Endothelial cell of umbilical vein (primary cell): Measurements from ENCODE around the gene TMEM181. TPM values are rescaled to one million over a fixed set of nuclear protein-coding genes. Genes with fewer than 3 reads are reported as not detected.
"Not testable (repeated sequence)": the region's sequence is repeated elsewhere in the genome, so short reads cannot be mapped to it uniquely, and the experiment has no call there.

Source experiments
- BruUV-seq: library from RNA; stranded (reverse); fragments of 400-500 nt; replicated peaks from 2 replicates; lab custom pipeline; 2021; lab: Mats Ljungman, UMichigan
- CTCF ChIA-PET: fragments of 300-600, 350-600 bp; sonication (Branson Sonifier 250); formaldehyde crosslinking; loops from one replicate; lab custom pipeline; 2021; ENCODE audit warnings: antibody characterized with exemption, inconsistent platforms; lab: Charles Lee
- POLR2A ChIA-PET: fragments of 300-600, 350-600 bp; sonication (Branson Sonifier 250); formaldehyde crosslinking; loops from one replicate; lab custom pipeline; 2021; ENCODE audit warnings: antibody characterized with exemption, inconsistent platforms; lab: Charles Lee
- DNase-seq: peaks from one replicate; pipeline ENCODE4 v3.0.0-alpha.2; 2011; ENCODE audit warnings: low read depth, low spot score
- FAIRE-seq: peaks from 2 replicates; lab custom pipeline; 2011; peaks lifted over from hg19 to GRCh38; lab: Jason Lieb, UNC
- H2AFZ ChIP-seq: 2 replicates; pipeline ENCODE4 v1.6.0; 2012; ENCODE audit warnings: low read depth, low read length, control low read depth, inconsistent platforms
- H3K27ac ChIP-seq: 2 replicates; pipeline ENCODE4 v1.5.1; 2011; ENCODE audit warnings: low read depth, mild to moderate bottlenecking, control low read depth, low read length, moderate library complexity; ENCODE audit not compliant: insufficient read depth
- H3K27me3 ChIP-seq, 2 experiments: 2 replicates each; pipeline versions ENCODE4 v1.6.0 to v1.6.1; 2011; ENCODE audit warnings: low read length in 2 of 2, mixed read lengths in 1 of 2; ENCODE audit not compliant: control insufficient read depth in 2 of 2, insufficient read depth in 2 of 2
- H3K36me3 ChIP-seq, 2 experiments: 2 replicates in 1 of 2; 3 replicates in 1 of 2; pipeline ENCODE4 v1.5.1; 2011; ENCODE audit warnings: low read length in 2 of 2, mild to moderate bottlenecking in 1 of 2, moderate library complexity in 1 of 2; ENCODE audit not compliant: control insufficient read depth in 2 of 2, insufficient read depth in 2 of 2; ENCODE audit errors: extremely low read depth in 1 of 2
- H3K4me1 ChIP-seq: 3 replicates; pipeline ENCODE4 v1.5.1; 2011; ENCODE audit warnings: mild to moderate bottlenecking, low read length; ENCODE audit not compliant: control insufficient read depth, insufficient read depth; ENCODE audit errors: extremely low read depth
- H3K4me2 ChIP-seq: 2 replicates; pipeline ENCODE4 v1.6.1; 2011; ENCODE audit warnings: low read length, control low read depth, mixed read lengths; ENCODE audit not compliant: insufficient read depth
- H3K4me3 ChIP-seq, 3 experiments: fragments of 200-600 bp in 1 of 3; sonication (generic), shearing (Covaris generic) in 1 of 3; replicated peaks in 1 of 3; 2 replicates each; pipeline ENCODE4 v1.5.1; 2011 to 2016; ENCODE audit warnings: control low read depth in 3 of 3, low read length in 3 of 3, mild to moderate bottlenecking in 2 of 3, inconsistent platforms in 1 of 3, low read depth in 1 of 3, moderate library complexity in 1 of 3; ENCODE audit not compliant: insufficient read depth in 1 of 3
- H3K79me2 ChIP-seq: 2 replicates; pipeline ENCODE4 v1.6.0; 2012; ENCODE audit warnings: low read length, inconsistent platforms; ENCODE audit not compliant: control insufficient read depth, insufficient read depth
- H3K9ac ChIP-seq: replicated peaks from 2 replicates; pipeline ENCODE3; 2011; ENCODE audit warnings: low read length, control low read depth; ENCODE audit not compliant: insufficient read depth; ENCODE audit errors: extremely low read depth
- H3K9me1 ChIP-seq: replicated peaks from 3 replicates; pipeline ENCODE4 v1.6.0; 2011; ENCODE audit warnings: mild to moderate bottlenecking, low read length; ENCODE audit not compliant: control insufficient read depth, insufficient read depth; ENCODE audit errors: extremely low read depth
- H3K9me3 ChIP-seq: replicated peaks from 2 replicates; pipeline ENCODE4 v1.5.1; 2012; ENCODE audit warnings: low read length, inconsistent platforms; ENCODE audit not compliant: control insufficient read depth, insufficient read depth
- H4K20me1 ChIP-seq: replicated peaks from 2 replicates; pipeline ENCODE3; 2011; ENCODE audit warnings: mild to moderate bottlenecking, low read length; ENCODE audit not compliant: control insufficient read depth, insufficient read depth; ENCODE audit errors: extremely low read depth
- EZH2 ChIP-seq: IDR thresholded peaks from 2 replicates; pipeline ENCODE4 v1.6.1; 2012; ENCODE audit warnings: borderline replicate concordance, low read depth, mild to moderate bottlenecking, moderate library complexity, low read length, inconsistent platforms; ENCODE audit not compliant: severe bottlenecking
- FOS ChIP-seq: IDR thresholded peaks from 2 replicates; pipeline ENCODE4 v1.6.1; 2011; ENCODE audit warnings: mild to moderate bottlenecking, low read length, moderate library complexity, borderline replicate concordance; ENCODE audit not compliant: insufficient read depth
- GATA2 ChIP-seq: IDR thresholded peaks from 2 replicates; pipeline ENCODE4 v1.7.0; 2011; ENCODE audit warnings: low read depth, mild to moderate bottlenecking, moderate library complexity, mixed read lengths, low read length; ENCODE audit not compliant: insufficient read length, insufficient read depth
- JUN ChIP-seq: IDR thresholded peaks from 2 replicates; pipeline ENCODE4 v1.6.1; 2011; ENCODE audit warnings: borderline replicate concordance, low read depth; ENCODE audit not compliant: insufficient read length, insufficient read depth
- MYC ChIP-seq: IDR thresholded peaks from one replicate; pipeline ENCODE4 v1.6.1; 2011; ENCODE audit warnings: mild to moderate bottlenecking, low read depth, low read length
- POLR2A ChIP-seq: IDR thresholded peaks from 2 replicates; pipeline ENCODE4 v1.6.1; 2012; ENCODE audit warnings: low read depth, mild to moderate bottlenecking, control low read depth, low read length
- POLR2AphosphoS5 ChIP-seq: IDR thresholded peaks from 2 replicates; pipeline ENCODE4 v1.6.1; 2012; ENCODE audit warnings: low read depth, mild to moderate bottlenecking, control low read depth, low read length, moderate library complexity; ENCODE audit not compliant: insufficient read depth
- dilution Hi-C: fragments of 300-500 bp; cut with MboI; formaldehyde crosslinking; loops from one replicate; pipeline ENCODE4 v1.15.0; 2019; ENCODE audit warnings: low sequenced_read_pairs; ENCODE audit not compliant: extremely low pct_ligation_motif_present
- intact Hi-C: fragments of 100-400 bp; cut with micrococcal nuclease; formaldehyde crosslinking; loops from one replicate; pipeline ENCODE4 v1.10.0; 2022
- polyA plus RNA-seq, 4 experiments: library from polyadenylated mRNA; depleted of rRNA in 3 of 4; stranded (reverse) in 3 of 4; unstranded in 1 of 4; fragments of >200 nt; gene quantifications; 2 replicates each; pipeline versions ENCODE4 v1.2.1 to v1.2.3, GENCODE V29; 2011 to 2012; ENCODE audit warnings: missing spikeins in 1 of 4
- total RNA-seq: library from RNA; stranded (reverse); gene quantifications from 2 replicates; pipeline ENCODE4 v1.2.3, GENCODE V29; 2021
- TF ChIP-seq, protein P1 (sequence below): IDR thresholded peaks from 2 replicates; pipeline ENCODE4 v1.6.1; 2011; ENCODE audit not compliant: insufficient read depth, insufficient read length
- TF ChIP-seq, protein P2 (sequence below), 2 donors: IDR thresholded peaks; 1 replicate in 1 of 2; 2 replicates in 1 of 2; pipeline ENCODE4 v1.5.1; 2011; ENCODE audit warnings: low read length in 2 of 2, mild to moderate bottlenecking in 2 of 2, moderate library complexity in 2 of 2, control low read depth in 1 of 2, inconsistent platforms in 1 of 2, low read depth in 1 of 2; ENCODE audit not compliant: insufficient read depth in 1 of 2; ENCODE audit errors: extremely low read depth in 1 of 2

TMEM181 gene
- total and polyA plus RNA-seq, 2 donors (not counting 3 experiments of a cell fraction or from before 2014, with no cell fraction given) = 21.7 to 33.5 TPM

- no peak for DNase-seq
- Histone ChIP-seq H3K4me1 (peaks cover 17% of the 10 kb centered on the region), H3K9ac (no peak overlapping the region), H3K79me2 (no peaks in the 10 kb centered on the region), H4K20me1 (no peaks in the 10 kb centered on the region), H3K27ac (no peak overlapping the region), H2AFZ (no peak overlapping the region), H3K9me3 (no peaks in the 10 kb centered on the region), H3K27me3 (peaks cover 0 to 3% of the 10 kb centered on the region in 2 experiments), H3K4me3 (no peak overlapping the region), H3K36me3 (no peaks in the 10 kb centered on the region), H3K4me2 (no peak overlapping the region), H3K9me1 (no peaks in the 10 kb centered on the region)
- BruUV-seq = no TSS peak
- intact Hi-C loops = loop anchor here (2.0 kb wide), 3 partner anchors 19 to 111 kb away; no protein-coding TSS in a partner anchor
- POLR2A ChIA-PET = no interaction called here
- CTCF ChIA-PET = interaction anchor here (0.6 to 4.4 kb wide), 9 partner anchors 9 to 305 kb away, joined by 3 to 58 read pairs (median 6); no protein-coding TSS in a partner anchor
- dilution Hi-C loops = no loop called here
- FAIRE-seq = no peak
- TF ChIP-seq MYC (no peak), JUN (no peak), POLR2A (no peak), FOS (no peak), POLR2AphosphoS5 (no peak), EZH2 (no peak), GATA2 (no peak)
- TF ChIP-seq, protein P1, sequence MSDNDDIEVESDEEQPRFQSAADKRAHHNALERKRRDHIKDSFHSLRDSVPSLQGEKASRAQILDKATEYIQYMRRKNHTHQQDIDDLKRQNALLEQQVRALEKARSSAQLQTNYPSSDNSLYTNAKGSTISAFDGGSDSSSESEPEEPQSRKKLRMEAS = no peak
- TF ChIP-seq, protein P2, sequence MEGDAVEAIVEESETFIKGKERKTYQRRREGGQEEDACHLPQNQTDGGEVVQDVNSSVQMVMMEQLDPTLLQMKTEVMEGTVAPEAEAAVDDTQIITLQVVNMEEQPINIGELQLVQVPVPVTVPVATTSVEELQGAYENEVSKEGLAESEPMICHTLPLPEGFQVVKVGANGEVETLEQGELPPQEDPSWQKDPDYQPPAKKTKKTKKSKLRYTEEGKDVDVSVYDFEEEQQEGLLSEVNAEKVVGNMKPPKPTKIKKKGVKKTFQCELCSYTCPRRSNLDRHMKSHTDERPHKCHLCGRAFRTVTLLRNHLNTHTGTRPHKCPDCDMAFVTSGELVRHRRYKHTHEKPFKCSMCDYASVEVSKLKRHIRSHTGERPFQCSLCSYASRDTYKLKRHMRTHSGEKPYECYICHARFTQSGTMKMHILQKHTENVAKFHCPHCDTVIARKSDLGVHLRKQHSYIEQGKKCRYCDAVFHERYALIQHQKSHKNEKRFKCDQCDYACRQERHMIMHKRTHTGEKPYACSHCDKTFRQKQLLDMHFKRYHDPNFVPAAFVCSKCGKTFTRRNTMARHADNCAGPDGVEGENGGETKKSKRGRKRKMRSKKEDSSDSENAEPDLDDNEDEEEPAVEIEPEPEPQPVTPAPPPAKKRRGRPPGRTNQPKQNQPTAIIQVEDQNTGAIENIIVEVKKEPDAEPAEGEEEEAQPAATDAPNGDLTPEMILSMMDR (IDR thresholded peaks at IDR 0.05; ENCODE audit: extremely low read depth in 1 of 2, insufficient read depth in 1 of 2, low read depth in 1 of 2, low read length in 2 of 2) = no peak
Measured at GRCh38 chr6:158519761-158520160, 40.1 kb upstream of the TMEM181 start.

DNA sequence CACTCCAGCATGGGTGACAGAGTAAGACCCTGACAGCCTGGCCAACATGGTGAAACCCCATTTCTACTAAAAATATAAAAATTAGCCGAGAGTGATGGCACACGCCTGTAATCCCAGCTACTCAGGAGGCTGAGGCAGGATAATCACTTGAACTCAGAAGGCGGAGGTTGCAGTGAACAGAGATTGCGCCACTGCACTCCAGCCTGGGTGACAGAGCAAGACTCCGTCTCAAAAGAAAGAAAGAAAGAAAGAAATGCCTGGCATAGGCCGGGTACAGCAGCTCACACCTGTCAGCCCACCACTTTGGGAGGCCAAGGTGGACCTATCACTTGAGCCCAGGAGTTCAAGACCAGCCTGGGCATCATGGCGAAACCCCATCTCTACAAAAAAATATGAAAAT lies 38.9 kb upstream of the TMEM181 start:
- POLR2A ChIA-PET, H3K9ac ChIP-seq, dilution Hi-C loops, DNase-seq, BruUV-seq, H3K27me3 ChIP-seq, H4K20me1 ChIP-seq, H3K4me2 ChIP-seq, intact Hi-C loops, H3K79me2 ChIP-seq, H3K9me3 ChIP-seq, H3K36me3 ChIP-seq, H3K27ac ChIP-seq, H3K4me3 ChIP-seq, H2AFZ ChIP-seq, FAIRE-seq, H3K9me1 ChIP-seq: not testable (repeated sequence)
- H3K4me1 ChIP-seq = peaks cover 17% of the 10 kb centered on the region
- CTCF ChIA-PET = interaction anchor here (4.4 kb wide), 1 partner anchor 300 kb away, joined by 58 read pairs; no protein-coding TSS in a partner anchor
